Activated CD4-positive, alpha-beta T cell treated with anti-CD3 and anti-CD28 coated beads for 36 hours (primary cell): ENCODE data around the gene ARID4B. TPM values are rescaled to one million over a fixed set of nuclear protein-coding genes. Genes with fewer than 3 reads are reported as not detected.
"Not testable (repeated sequence)": the region's sequence is repeated elsewhere in the genome, so short reads cannot be mapped to it uniquely, and the experiment has no call there.

ENCODE experiments used
- ATAC-seq: fragments of 200-7000 bp; cut with Tn5 transposase; one replicate; pipeline ENCODE4 v1.10.0; 2021; ENCODE audit warnings: mild to moderate bottlenecking, moderate library complexity
- CTCF ChIA-PET: fragments of 350-600 bp; sonication (Branson Sonifier 250); formaldehyde crosslinking; loops from one replicate; lab custom pipeline; 2021; ENCODE audit warnings: antibody characterized with exemption; lab: Charles Lee
- POLR2A ChIA-PET: fragments of 350-600 bp; sonication (Branson Sonifier 250); formaldehyde crosslinking; loops from one replicate; lab custom pipeline; 2021; ENCODE audit warnings: antibody characterized with exemption, inconsistent platforms; lab: Charles Lee
- DNase-seq: peaks from one replicate; pipeline ENCODE4 v3.0.0-alpha.2; 2020
- H3K27ac Mint-ChIP-seq: one replicate; pipeline ENCODE4 v1.8.0; 2021; ENCODE audit warnings: mixed read lengths
- H3K27me3 Mint-ChIP-seq: one replicate; pipeline ENCODE4 v1.8.0; 2021; ENCODE audit warnings: mixed read lengths
- H3K36me3 Mint-ChIP-seq: one replicate; pipeline ENCODE4 v1.8.0; 2021; ENCODE audit warnings: low read depth, mixed read lengths
- H3K4me1 Mint-ChIP-seq: one replicate; pipeline ENCODE4 v1.8.0; 2021; ENCODE audit warnings: mixed read lengths
- H3K4me3 Mint-ChIP-seq: one replicate; pipeline ENCODE4 v1.8.0; 2021; ENCODE audit warnings: mild to moderate bottlenecking, moderate library complexity, mixed read lengths
- H3K9me3 Mint-ChIP-seq: one replicate; pipeline ENCODE4 v1.8.0; 2021; ENCODE audit warnings: low read depth, mixed read lengths
- intact Hi-C, 2 experiments: fragments of 100-400 bp; cut with DNase I in 1 of 2; cut with micrococcal nuclease in 1 of 2; formaldehyde crosslinking; loops; one replicate each; pipeline versions ENCODE4 v1.14.2 to v1.15.1; 2022 to 2024; cut with DNase I, micrococcal nuclease
- total RNA-seq, 2 experiments: library from RNA; stranded (reverse); gene quantifications; one replicate each; pipeline ENCODE4 v1.2.3, GENCODE V29; 2021

ARID4B gene
- total RNA-seq, 2 experiments from 2014 or later = 38.6 to 42.9 TPM

DNA sequence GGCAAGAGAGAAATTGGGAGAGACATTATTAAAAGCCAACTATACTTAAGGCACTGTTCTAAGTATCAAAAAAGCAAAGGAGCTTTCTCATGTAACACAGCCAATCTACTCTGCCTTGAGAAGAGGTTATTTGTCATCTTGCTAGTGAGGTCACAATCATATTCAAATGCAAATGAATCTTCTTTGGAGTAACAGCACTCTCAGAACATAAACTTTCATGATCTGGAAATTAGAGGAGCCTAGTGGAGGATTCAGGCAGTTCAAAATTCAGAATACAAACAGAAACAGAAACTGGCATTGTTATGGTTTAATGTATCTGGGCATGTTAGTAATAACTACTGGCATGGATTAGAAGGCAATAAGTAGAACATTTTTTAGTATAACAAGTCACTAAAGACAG lies 57.4 kb downstream of the ARID4B start:
- ChIA-PET POLR2A (no interaction called here), CTCF (interaction anchor here (0.7 to 3.0 kb wide), 5 partner anchors 12 to 146 kb away, joined by 3 to 15 read pairs (median 5); partner anchors contain the start of gene GGPS1)
- Mint-ChIP-seq H3K4me3 (no peak overlapping the region), H3K27ac (peak overlapping the region; percentile 64), H3K36me3 (peaks cover 7% of the 10 kb centered on the region), H3K4me1 (peaks cover 60% of the 10 kb centered on the region), H3K9me3 (no peaks in the 10 kb centered on the region), H3K27me3 (no peaks in the 10 kb centered on the region)
- ATAC-seq (peak; percentile 89), DNase-seq (no peak)
- intact Hi-C loops = loop anchor here in 1 of 2 experiments (2.0 kb wide), 1 partner anchor 58 kb away; the partner anchor contains the start of genes ARID4B and GGPS1

DNA sequence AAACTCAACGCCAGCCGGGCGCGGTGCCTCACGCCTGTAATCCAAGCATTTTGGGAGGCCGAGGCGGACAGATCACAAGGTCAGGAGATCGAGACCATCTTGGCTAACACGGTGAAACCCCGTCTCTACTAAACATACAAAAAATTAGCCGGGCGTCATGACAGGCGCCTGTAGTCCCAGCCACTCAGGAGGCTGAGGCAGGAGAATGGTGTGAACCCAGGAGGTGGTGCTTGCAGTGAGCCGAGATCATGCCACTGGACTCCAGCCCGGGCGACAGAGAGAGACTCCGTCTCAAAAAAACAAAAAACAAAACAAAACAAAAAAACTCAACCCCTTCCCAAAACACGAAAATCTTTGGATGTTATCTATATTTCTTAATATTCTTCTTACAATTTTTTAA lies 58.0 kb downstream of the ARID4B start:
- DNase-seq, ATAC-seq, H3K9me3 Mint-ChIP-seq, H3K27ac Mint-ChIP-seq, POLR2A ChIA-PET, H3K4me3 Mint-ChIP-seq, H3K36me3 Mint-ChIP-seq, H3K27me3 Mint-ChIP-seq: not testable (repeated sequence)
- intact Hi-C loops = loop anchor here in 1 of 2 experiments (2.0 kb wide), 1 partner anchor 59 kb away; the partner anchor contains the start of genes ARID4B and GGPS1
- H3K4me1 Mint-ChIP-seq = peaks cover 55% of the 10 kb centered on the region
- CTCF ChIA-PET = interaction anchor here (0.7 to 3.0 kb wide), 6 partner anchors 11 to 146 kb away, joined by 3 to 15 read pairs (median 4); partner anchors contain the start of gene GGPS1

DNA sequence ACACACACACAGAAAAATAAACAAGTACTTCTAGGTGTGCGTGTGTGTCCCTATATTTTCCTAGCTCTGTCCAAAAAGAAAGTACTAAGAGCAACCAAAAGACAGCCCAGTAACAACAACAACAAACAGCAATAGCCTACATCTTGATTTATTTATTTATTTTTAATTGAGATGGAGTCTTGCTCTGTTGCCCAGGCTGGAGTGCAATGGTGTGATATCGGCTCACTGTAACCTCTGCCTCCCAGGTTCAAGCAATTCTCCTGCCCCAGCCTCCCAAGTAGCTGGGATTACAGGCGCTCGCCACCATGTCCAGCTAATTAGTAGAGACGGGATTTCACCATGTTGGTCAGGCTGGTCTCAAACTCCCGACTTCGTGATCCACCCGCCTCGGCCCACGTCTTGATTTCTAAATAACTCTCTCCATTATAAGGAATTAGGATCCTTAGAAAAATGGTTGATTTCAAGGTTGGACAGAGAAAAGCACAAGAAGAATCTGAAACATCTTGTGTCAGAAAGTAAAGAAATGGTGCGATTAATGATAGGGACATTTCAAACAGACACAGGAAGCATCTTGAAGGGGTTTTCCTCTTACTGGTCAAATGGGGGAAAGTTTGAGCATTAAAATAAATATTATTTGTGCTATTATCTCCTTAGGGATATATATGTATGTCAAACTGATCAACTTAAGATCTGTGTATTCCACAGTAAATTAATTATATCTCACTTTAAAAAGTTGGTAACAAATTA lies 59.4 kb downstream of the ARID4B start:
- Mint-ChIP-seq H3K4me1 (peaks cover 53% of the 10 kb centered on the region), H3K9me3 (no peaks in the 10 kb centered on the region), H3K4me3 (no peak overlapping the region), H3K27ac (no peak overlapping the region), H3K36me3 (peaks cover 5% of the 10 kb centered on the region), H3K27me3 (no peaks in the 10 kb centered on the region)
- ATAC-seq = no peak
- ChIA-PET CTCF (interaction anchor here (0.6 to 1.3 kb wide), 5 partner anchors 10 to 39 kb away, joined by 3 to 4 read pairs (median 3); no protein-coding TSS in a partner anchor), POLR2A (interaction anchor here (0.6 kb wide), 2 partner anchors 11 to 95 kb away, joined by 3 to 6 read pairs; no protein-coding TSS in a partner anchor)
- intact Hi-C loops = no loop called here
- DNase-seq = no peak

DNA sequence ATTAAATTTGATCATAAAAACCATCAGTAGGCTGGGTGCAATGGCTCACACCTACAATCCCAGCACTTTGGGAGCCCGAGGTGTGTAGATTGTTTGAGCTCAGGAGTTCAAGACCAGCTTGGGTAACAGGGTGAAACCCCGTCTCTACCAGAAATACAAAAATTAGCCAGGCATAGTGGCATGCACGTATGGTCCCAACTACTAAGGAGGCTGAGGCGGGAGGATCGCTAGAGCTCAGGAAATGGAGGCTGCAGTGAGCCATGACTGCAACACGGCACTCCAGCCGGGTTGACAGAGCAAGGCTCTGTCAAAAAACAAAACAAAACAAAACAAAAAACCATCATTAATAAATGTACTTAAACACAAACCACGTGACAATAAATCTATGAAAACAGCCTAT lies 61.0 kb downstream of the ARID4B start:
- ChIA-PET CTCF (interaction anchor here (1.1 to 1.3 kb wide), 2 partner anchors 8 to 129 kb away, joined by 3 read pairs; no protein-coding TSS in a partner anchor), POLR2A (no interaction called here)
- DNase-seq (no peak), ATAC-seq (no peak)
- Mint-ChIP-seq H3K9me3 (no peaks in the 10 kb centered on the region), H3K36me3 (peaks cover 5% of the 10 kb centered on the region), H3K27me3 (no peaks in the 10 kb centered on the region), H3K4me3 (no peak overlapping the region), H3K27ac (no peak overlapping the region), H3K4me1 (peaks cover 45% of the 10 kb centered on the region)
- intact Hi-C loops = no loop called here

DNA sequence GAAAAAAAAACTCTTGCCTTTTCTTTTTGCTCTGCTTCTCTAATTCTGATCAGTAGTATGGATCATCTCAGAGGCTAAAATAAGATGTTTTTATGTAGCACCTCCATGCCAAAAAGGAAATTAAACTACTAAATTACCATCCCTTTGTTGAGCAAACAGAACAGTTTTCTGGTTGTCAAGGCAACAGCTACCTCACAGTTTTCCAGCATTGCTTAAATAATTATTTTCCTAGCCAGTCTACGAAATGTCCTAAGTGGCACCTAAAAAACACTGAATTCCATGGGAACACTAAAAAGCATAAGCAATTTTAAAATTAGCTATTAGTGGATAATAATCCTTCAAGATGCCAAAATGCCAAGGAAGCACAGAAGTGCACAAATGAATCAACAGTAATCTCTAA lies 61.7 kb downstream of the ARID4B start:
- intact Hi-C loops = no loop called here

GRCh38 chr1:235265900-235266299 lies 62.1 kb downstream of the ARID4B start:
- ChIA-PET POLR2A (no interaction called here), CTCF (interaction anchor here (0.8 to 1.3 kb wide), 3 partner anchors 9 to 127 kb away, joined by 3 to 5 read pairs (median 3); no protein-coding TSS in a partner anchor)
- Mint-ChIP-seq H3K4me1 (peaks cover 47% of the 10 kb centered on the region), H3K36me3 (peaks cover 3% of the 10 kb centered on the region), H3K4me3 (no peak overlapping the region), H3K9me3 (no peaks in the 10 kb centered on the region), H3K27ac (no peak overlapping the region), H3K27me3 (no peaks in the 10 kb centered on the region)
- DNase-seq (no peak), ATAC-seq (no peak)
- intact Hi-C loops = no loop called here

More for the DNA sequence above, 61.7 kb downstream of the ARID4B start:
- ChIA-PET CTCF (interaction anchor here (0.8 to 1.3 kb wide), 3 partner anchors 9 to 128 kb away, joined by 3 to 5 read pairs (median 3); no protein-coding TSS in a partner anchor), POLR2A (no interaction called here)
- H3K27ac Mint-ChIP-seq = no peak overlapping the region
- peaks cover 47% of the 10 kb centered on the region for H3K4me1 Mint-ChIP-seq
- H3K27me3 Mint-ChIP-seq = no peaks in the 10 kb centered on the region
- peaks cover 3% of the 10 kb centered on the region for H3K36me3 Mint-ChIP-seq
- ATAC-seq (no peak), DNase-seq (no peak)
- H3K9me3 Mint-ChIP-seq = no peaks in the 10 kb centered on the region
- no peak overlapping the region for H3K4me3 Mint-ChIP-seq

DNA sequence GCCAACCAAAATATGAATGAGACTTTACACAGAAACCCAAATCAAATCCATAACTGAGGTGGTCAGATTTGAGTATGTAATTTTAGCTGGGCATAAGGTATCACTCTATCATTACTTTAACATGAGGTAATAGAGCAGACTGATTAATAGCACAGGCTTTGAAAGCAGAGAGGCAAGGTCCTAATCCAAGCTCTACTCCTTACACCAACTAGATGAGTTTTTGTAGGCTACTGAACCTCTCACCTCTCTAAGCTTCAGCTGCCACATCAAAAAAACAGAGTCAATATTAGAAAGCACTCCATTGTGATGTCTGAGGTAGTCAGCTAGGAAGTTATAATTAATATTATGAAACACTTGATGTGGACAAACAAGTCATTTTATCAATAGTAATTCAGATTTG lies 63.7 kb downstream of the ARID4B start:
- H3K27ac Mint-ChIP-seq = no peak overlapping the region
- peaks cover 47% of the 10 kb centered on the region for H3K4me1 Mint-ChIP-seq
- ATAC-seq (peak; percentile 23), DNase-seq (no peak)
- no peaks in the 10 kb centered on the region for H3K27me3 Mint-ChIP-seq
- peaks cover 10% of the 10 kb centered on the region for H3K36me3 Mint-ChIP-seq
- no peak overlapping the region for H3K4me3 Mint-ChIP-seq
- intact Hi-C loops = no loop called here
- CTCF ChIA-PET = interaction anchor here (0.8 to 1.4 kb wide), 2 partner anchors 11 to 64 kb away, joined by 3 read pairs; partner anchors contain the start of gene GGPS1
- no peaks in the 10 kb centered on the region for H3K9me3 Mint-ChIP-seq
- POLR2A ChIA-PET = interaction anchor here (0.6 kb wide), 1 partner anchor 169 kb away, joined by 3 read pairs; no protein-coding TSS in a partner anchor

DNA sequence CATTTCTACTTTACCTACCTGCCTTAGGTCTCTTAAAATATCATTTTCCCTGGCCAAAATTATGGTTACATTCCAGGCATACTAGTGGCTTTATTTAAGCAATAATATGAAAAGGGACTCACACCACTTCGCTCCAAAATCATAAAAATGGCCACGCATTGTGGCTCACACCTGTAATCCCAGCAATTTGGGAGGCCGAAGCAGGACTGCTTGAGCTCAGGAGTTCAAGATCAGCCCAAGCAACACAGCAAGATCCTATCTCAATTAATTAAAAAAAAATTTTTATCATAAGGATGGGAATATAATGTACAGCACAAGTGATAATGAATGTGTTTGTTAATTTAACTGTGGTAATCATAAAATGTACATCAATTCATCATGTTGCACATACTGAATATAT lies 65.4 kb downstream of the ARID4B start:
- ATAC-seq = no peak
- Mint-ChIP-seq H3K4me1 (peaks cover 54% of the 10 kb centered on the region), H3K4me3 (no peak overlapping the region), H3K27ac (no peak overlapping the region), H3K27me3 (no peaks in the 10 kb centered on the region), H3K9me3 (no peaks in the 10 kb centered on the region), H3K36me3 (peaks cover 9% of the 10 kb centered on the region)
- CTCF ChIA-PET = interaction anchor here (1.8 kb wide), 1 partner anchor 154 kb away, joined by 4 read pairs; no protein-coding TSS in a partner anchor
- no peak for DNase-seq
- intact Hi-C loops = no loop called here
- POLR2A ChIA-PET = no interaction called here

GRCh38 chr1:235261243-235261642 lies 66.7 kb downstream of the ARID4B start:
- H3K36me3 Mint-ChIP-seq = peaks cover 9% of the 10 kb centered on the region
- H3K9me3 Mint-ChIP-seq = no peaks in the 10 kb centered on the region
- peaks cover 52% of the 10 kb centered on the region for H3K4me1 Mint-ChIP-seq
- ChIA-PET CTCF (interaction anchor here (0.6 to 3.4 kb wide), 11 partner anchors 8 to 339 kb away, joined by 3 to 41 read pairs (median 3); no protein-coding TSS in a partner anchor), POLR2A (no interaction called here)
- no peak overlapping the region for H3K27ac Mint-ChIP-seq
- H3K27me3 Mint-ChIP-seq = no peaks in the 10 kb centered on the region
- ATAC-seq (no peak), DNase-seq (no peak)
- intact Hi-C loops = no loop called here
- H3K4me3 Mint-ChIP-seq = no peak overlapping the region

DNA sequence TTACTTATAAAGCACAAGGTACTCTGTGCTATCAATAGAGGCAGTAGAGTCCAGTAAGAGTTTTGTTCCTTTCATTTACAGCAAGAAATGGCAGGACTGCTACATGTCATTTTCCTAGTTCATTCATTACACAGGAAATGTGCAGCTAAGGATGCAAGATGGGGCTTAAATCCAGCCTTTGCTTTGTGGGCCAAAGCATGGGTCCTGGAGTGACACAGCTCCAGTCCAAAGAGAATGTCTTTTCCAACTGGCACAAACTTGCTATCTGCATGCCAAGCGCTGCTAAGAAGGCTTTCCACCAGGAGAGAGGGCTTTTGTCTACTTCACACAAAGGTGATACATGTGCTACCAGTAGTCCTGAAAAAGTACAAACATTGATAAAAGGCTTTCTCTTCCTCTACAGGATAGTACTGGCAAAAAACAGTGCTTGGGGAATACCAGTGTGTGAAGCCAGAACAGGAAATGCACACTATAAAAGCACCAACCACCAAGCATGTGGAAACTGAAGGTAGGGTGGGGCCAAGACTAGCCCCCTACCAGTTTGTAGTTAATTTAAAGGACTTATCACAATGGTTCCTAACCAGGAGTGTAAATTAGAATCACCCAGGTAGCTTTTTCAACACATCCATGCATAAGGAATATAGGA lies 68.7 kb downstream of the ARID4B start:
- Mint-ChIP-seq H3K27ac (peak overlapping the region; percentile 37), H3K4me1 (peaks cover 48% of the 10 kb centered on the region), H3K9me3 (no peaks in the 10 kb centered on the region), H3K27me3 (no peaks in the 10 kb centered on the region), H3K4me3 (no peak overlapping the region), H3K36me3 (peaks cover 9% of the 10 kb centered on the region)
- no peak for DNase-seq
- POLR2A ChIA-PET = no interaction called here
- intact Hi-C loops = no loop called here
- CTCF ChIA-PET = interaction anchor here (0.6 to 3.4 kb wide), 16 partner anchors 10 to 157 kb away, joined by 3 to 41 read pairs (median 4); partner anchors contain the start of genes ARID4B and GGPS1
- no peak for ATAC-seq

GRCh38 chr1:235258068-235258467 lies 69.9 kb downstream of the ARID4B start:
- POLR2A ChIA-PET, H3K9me3 Mint-ChIP-seq, H3K36me3 Mint-ChIP-seq, H3K27me3 Mint-ChIP-seq, DNase-seq, intact Hi-C loops, ATAC-seq, H3K4me3 Mint-ChIP-seq: not testable (repeated sequence)
- Mint-ChIP-seq H3K27ac (peak overlapping the region; percentile 12), H3K4me1 (peaks cover 52% of the 10 kb centered on the region)
- CTCF ChIA-PET = interaction anchor here (1.0 to 3.4 kb wide), 13 partner anchors 9 to 158 kb away, joined by 3 to 41 read pairs (median 4); partner anchors contain the start of genes ARID4B and GGPS1
